Neuronal stem cell (in vitro differentiated cells): ENCODE measurements around the gene TUBA8.

ENCODE experiments used
- DNase-seq: peaks from one replicate; pipeline ENCODE4 v3.0.0-alpha.2; 2013; ENCODE audit warnings: low spot score
- H2AFZ ChIP-seq: one replicate; pipeline ENCODE4 v1.6.1; 2013; ENCODE audit warnings: mild to moderate bottlenecking, low read length, inconsistent platforms
- H2AK5ac ChIP-seq: 2 replicates; pipeline ENCODE4 v1.6.1; 2013; ENCODE audit warnings: low read depth, mild to moderate bottlenecking, inconsistent platforms, low read length, moderate library complexity, mixed read lengths
- H2BK120ac ChIP-seq: 2 replicates; pipeline ENCODE4 v1.6.1; 2013; ENCODE audit warnings: low read depth, mild to moderate bottlenecking, inconsistent platforms, low read length, moderate library complexity, mixed read lengths
- H2BK12ac ChIP-seq: one replicate; pipeline ENCODE4 v1.6.1; 2013; ENCODE audit warnings: low read length, inconsistent platforms
- H2BK15ac ChIP-seq: 2 replicates; pipeline ENCODE4 v1.6.1; 2013; ENCODE audit warnings: mild to moderate bottlenecking, low read length, inconsistent platforms, mixed read lengths
- H2BK5ac ChIP-seq: one replicate; pipeline ENCODE4 v1.6.1; 2013; ENCODE audit warnings: inconsistent platforms, mild to moderate bottlenecking, low read length, moderate library complexity
- H3K14ac ChIP-seq: one replicate; pipeline ENCODE4 v1.6.1; 2013; ENCODE audit warnings: low read length, inconsistent platforms
- H3K18ac ChIP-seq: 2 replicates; pipeline ENCODE4 v1.6.1; 2013; ENCODE audit warnings: low read length, inconsistent platforms
- H3K23ac ChIP-seq: 2 replicates; pipeline ENCODE4 v1.6.1; 2013; ENCODE audit warnings: low read depth, mild to moderate bottlenecking, mixed read lengths, low read length, inconsistent platforms; ENCODE audit not compliant: poor library complexity
- H3K27ac ChIP-seq: replicated peaks from 3 replicates; pipeline ENCODE4 v1.5.1; 2013; ENCODE audit warnings: low read length, inconsistent platforms
- H3K27me3 ChIP-seq, 3 experiments: 2 replicates each; pipeline ENCODE4 v1.6.1; 2013; ENCODE audit warnings: low read length in 3 of 3, mild to moderate bottlenecking in 2 of 3, inconsistent platforms in 1 of 3, low read depth in 1 of 3, mixed read lengths in 1 of 3, moderate library complexity in 1 of 3; ENCODE audit not compliant: control insufficient read depth in 3 of 3, insufficient read depth in 3 of 3
- H3K36me3 ChIP-seq, 2 donors: replicated peaks in 1 of 2; 2 replicates each; pipeline ENCODE4 v1.6.1; 2013; ENCODE audit warnings: low read length in 2 of 2; ENCODE audit not compliant: control insufficient read depth in 2 of 2, insufficient read depth in 2 of 2
- H3K4ac ChIP-seq: 2 replicates; pipeline ENCODE4 v1.6.1; 2013; ENCODE audit warnings: inconsistent platforms, mild to moderate bottlenecking, low read length, moderate library complexity
- H3K4me1 ChIP-seq, 2 donors: 1 replicate in 1 of 2; 2 replicates in 1 of 2; pipeline ENCODE4 v1.6.1; 2013; ENCODE audit warnings: low read length in 2 of 2, low read depth in 1 of 2; ENCODE audit not compliant: control insufficient read depth in 2 of 2, insufficient read depth in 1 of 2
- H3K4me2 ChIP-seq: one replicate; pipeline ENCODE4 v1.6.1; 2013; ENCODE audit warnings: mild to moderate bottlenecking, low read length, inconsistent platforms; ENCODE audit not compliant: insufficient read depth, poor library complexity, severe bottlenecking
- H3K4me3 ChIP-seq, 2 donors: 2 replicates each; pipeline ENCODE4 v1.5.1; 2013; ENCODE audit warnings: low read length in 2 of 2, mild to moderate bottlenecking in 2 of 2, inconsistent platforms in 1 of 2, moderate library complexity in 1 of 2
- H3K79me1 ChIP-seq: one replicate; pipeline ENCODE4 v1.6.1; 2013; ENCODE audit warnings: low read depth, mild to moderate bottlenecking, inconsistent platforms, low read length, moderate library complexity
- H3K9ac ChIP-seq: one replicate; pipeline ENCODE4 v1.6.1; 2013; ENCODE audit warnings: mild to moderate bottlenecking, low read depth, low read length, inconsistent platforms; ENCODE audit not compliant: poor library complexity
- H3K9me3 ChIP-seq, 2 donors: replicated peaks in 1 of 2; 2 replicates each; pipeline versions ENCODE3 to v1.6.1; 2013; ENCODE audit warnings: low read length in 2 of 2, mild to moderate bottlenecking in 2 of 2, inconsistent platforms in 1 of 2, low read depth in 1 of 2, mixed read lengths in 1 of 2, moderate library complexity in 1 of 2; ENCODE audit not compliant: control insufficient read depth in 2 of 2, insufficient read depth in 1 of 2
- H4K8ac ChIP-seq: one replicate; pipeline ENCODE4 v1.6.1; 2013; ENCODE audit warnings: low read depth, mild to moderate bottlenecking, inconsistent platforms, low read length, moderate library complexity
- H4K91ac ChIP-seq: one replicate; pipeline ENCODE4 v1.6.1; 2013; ENCODE audit warnings: low read length, low read depth, mild to moderate bottlenecking, inconsistent platforms; ENCODE audit not compliant: poor library complexity
- WGBS, 2 donors: extraction: QIAGEN DNeasy Blood & Tissue Kit; methylation state at CpG; one replicate each; pipeline ENCODE4 v1.1.7; 2013; ENCODE audit warnings: missing lambda C conversion rate in 2 of 2, mixed read lengths in 1 of 2; ENCODE audit not compliant: insufficient read length in 2 of 2, insufficient replicate concordance in 1 of 2; ENCODE audit errors: extremely low coverage in 2 of 2; 5-methylcytosine and 5-hydroxymethylcytosine counted together

The TUBA8 gene

DNA sequence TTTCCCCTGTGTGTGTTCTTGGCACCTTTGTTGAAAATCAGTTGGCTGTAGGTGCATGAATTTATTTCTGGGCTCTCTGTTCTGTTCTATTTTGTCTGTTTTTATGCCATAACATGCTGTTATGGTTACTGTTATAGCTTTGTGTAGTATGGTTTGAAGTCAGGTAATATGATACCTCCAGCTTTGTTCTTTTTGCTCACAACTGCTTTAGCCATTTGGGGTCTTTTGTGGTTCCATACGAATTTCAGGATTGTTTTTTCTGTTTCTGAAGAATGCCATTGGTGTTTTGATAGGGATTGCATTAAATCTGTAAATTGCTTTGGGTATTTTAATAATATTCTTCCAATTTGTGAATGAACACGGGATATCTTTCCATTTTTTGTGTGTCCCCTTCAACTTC is 28.1 kb upstream of the TUBA8 start:
- H3K9ac ChIP-seq = no peak overlapping the region
- no peak overlapping the region for H3K4me3 ChIP-seq
- no peak overlapping the region for H3K23ac ChIP-seq
- no peak overlapping the region for H4K91ac ChIP-seq
- no peak overlapping the region for H2BK15ac ChIP-seq
- H3K4me2 ChIP-seq = no peak overlapping the region
- H2BK120ac ChIP-seq = no peak overlapping the region
- no peak overlapping the region for H4K8ac ChIP-seq
- peaks cover 0 to 2% (median 0%) of the 10 kb centered on the region in 3 experiments for H3K27me3 ChIP-seq
- no peak overlapping the region for H2BK12ac ChIP-seq
- H3K79me1 ChIP-seq = peaks cover 3% of the 10 kb centered on the region
- no peak overlapping the region for H3K4ac ChIP-seq
- no peak overlapping the region for H2AK5ac ChIP-seq
- no peak overlapping the region for H2AFZ ChIP-seq
- no peak overlapping the region for H2BK5ac ChIP-seq
- no peak overlapping the region for H3K18ac ChIP-seq
- H3K9me3 ChIP-seq = no peaks in the 10 kb centered on the region
- no peak overlapping the region for H3K14ac ChIP-seq
- peaks cover 2 to 4% of the 10 kb centered on the region in 2 donors for H3K4me1 ChIP-seq
- H3K27ac ChIP-seq = no peak overlapping the region
- peaks cover 29 to 76% of the 10 kb centered on the region in 2 donors for H3K36me3 ChIP-seq
- no CpG with 5 or more reads among the region's 2 CpGs for WGBS, 2 donors
- no peak for DNase-seq

DNA sequence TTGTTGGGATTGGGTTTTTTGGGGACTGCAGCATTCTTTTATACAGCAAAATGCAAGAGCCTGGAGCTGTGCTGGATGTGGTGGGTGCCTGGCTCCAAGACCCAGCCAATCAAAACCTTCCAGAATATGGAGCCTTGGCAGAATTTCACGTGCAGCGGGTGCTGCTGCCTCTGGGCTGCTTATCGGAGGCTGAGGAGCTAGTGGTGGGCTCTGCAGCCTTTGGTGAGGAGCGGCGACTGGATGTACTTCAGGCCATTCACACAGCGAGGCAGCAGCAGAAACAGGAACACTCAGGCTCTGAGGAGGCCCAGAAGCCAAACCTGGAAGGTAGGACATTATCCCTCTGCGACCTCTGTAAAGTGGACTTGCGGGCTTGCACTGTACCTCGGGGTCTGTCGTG is 27.2 kb upstream of the TUBA8 start:
- Histone ChIP-seq H2BK12ac (no peak overlapping the region), H3K4me2 (no peak overlapping the region), H3K9me3 (no peaks in the 10 kb centered on the region), H3K9ac (no peak overlapping the region), H3K79me1 (peaks cover 4% of the 10 kb centered on the region), H2AK5ac (no peak overlapping the region), H3K36me3 (peaks cover 37 to 85% of the 10 kb centered on the region in 2 donors), H2BK5ac (no peak overlapping the region), H2BK15ac (no peak overlapping the region), H4K8ac (no peak overlapping the region), H3K18ac (no peak overlapping the region), H3K27me3 (peaks cover 0 to 2% (median 0%) of the 10 kb centered on the region in 3 experiments), H4K91ac (no peak overlapping the region), H3K4ac (no peak overlapping the region), H3K27ac (no peak overlapping the region), H2AFZ (no peak overlapping the region), H3K14ac (no peak overlapping the region), H3K4me1 (peaks cover 2 to 4% of the 10 kb centered on the region in 2 donors), H2BK120ac (no peak overlapping the region), H3K23ac (no peak overlapping the region), H3K4me3 (no peak overlapping the region)
- DNase-seq = no peak
- no CpG with 5 or more reads among the region's 10 CpGs for WGBS, 2 donors

DNA sequence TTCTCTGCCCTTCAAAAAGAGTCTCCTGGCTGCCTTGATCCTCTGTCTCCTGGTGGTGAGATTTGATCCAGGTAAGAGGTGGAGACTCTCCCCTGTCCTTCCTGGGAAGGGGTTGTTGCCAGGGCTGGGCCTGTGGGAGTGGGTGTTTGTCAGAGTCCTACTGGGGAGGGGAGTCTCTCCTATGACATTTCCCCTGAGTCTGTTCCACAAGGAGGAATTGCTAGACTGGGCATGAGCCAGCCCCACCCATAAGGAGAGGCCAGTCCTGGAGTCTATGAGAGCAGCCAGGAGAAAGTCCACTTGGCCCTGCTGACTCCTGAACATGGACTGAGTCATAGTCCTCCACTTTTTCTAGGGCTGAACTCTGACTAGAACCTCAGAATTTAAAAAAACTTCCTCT is 25.4 kb upstream of the TUBA8 start:
- Histone ChIP-seq H3K14ac (no peak overlapping the region), H2AFZ (no peak overlapping the region), H2BK120ac (no peak overlapping the region), H3K79me1 (peaks cover 4% of the 10 kb centered on the region), H4K91ac (no peak overlapping the region), H3K4ac (no peak overlapping the region), H3K9me3 (no peaks in the 10 kb centered on the region), H3K27ac (no peak overlapping the region), H3K4me1 (no peaks in the 10 kb centered on the region), H2BK5ac (no peak overlapping the region), H2BK15ac (no peak overlapping the region), H3K4me3 (no peak overlapping the region), H3K4me2 (no peak overlapping the region), H3K27me3 (peaks cover 0 to 2% (median 0%) of the 10 kb centered on the region in 3 experiments), H4K8ac (no peak overlapping the region), H2BK12ac (no peak overlapping the region), H3K23ac (no peak overlapping the region), H3K18ac (no peak overlapping the region), H3K36me3 (peaks cover 42 to 89% of the 10 kb centered on the region in 2 donors), H3K9ac (no peak overlapping the region), H2AK5ac (no peak overlapping the region)
- no peak for DNase-seq

DNA sequence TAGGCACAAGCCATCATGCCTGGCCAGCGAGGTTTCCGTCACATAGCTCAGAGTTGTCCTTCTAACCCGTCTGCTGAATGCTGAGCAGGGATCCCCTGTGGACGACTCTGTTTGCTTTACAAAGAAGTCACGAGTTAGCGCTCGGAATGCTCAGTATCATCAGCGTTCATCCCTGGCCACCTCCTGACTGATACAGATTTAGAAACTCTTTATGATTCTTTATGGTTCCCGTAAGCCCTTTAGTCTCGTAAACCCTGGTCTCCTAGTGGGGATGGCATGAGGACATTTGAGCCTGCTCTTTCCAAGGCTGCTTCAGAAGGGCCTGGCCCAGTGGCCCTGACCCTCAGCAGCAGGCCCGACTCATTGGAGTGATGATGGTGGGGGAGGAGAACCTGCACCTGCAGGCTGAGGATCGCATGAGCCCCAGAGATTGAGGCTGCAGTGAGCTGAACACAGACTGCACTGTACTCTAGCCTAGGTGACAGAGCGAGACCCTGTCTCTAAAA is 23.2 kb upstream of the TUBA8 start:
- no peak overlapping the region for H2BK5ac ChIP-seq
- H2BK120ac ChIP-seq = no peak overlapping the region
- H3K9me3 ChIP-seq = no peaks in the 10 kb centered on the region
- H3K79me1 ChIP-seq = peaks cover 2% of the 10 kb centered on the region
- H2BK15ac ChIP-seq = no peak overlapping the region
- no peak overlapping the region for H2AFZ ChIP-seq
- DNase-seq = no peak
- no peak overlapping the region for H2BK12ac ChIP-seq
- no peak overlapping the region for H3K14ac ChIP-seq
- no peak overlapping the region for H3K27ac ChIP-seq
- peaks cover 40 to 86% of the 10 kb centered on the region in 2 donors for H3K36me3 ChIP-seq
- no peak overlapping the region for H3K9ac ChIP-seq
- H3K4me3 ChIP-seq = no peak overlapping the region
- WGBS, 2 donors = no CpG with 5 or more reads among the region's 13 CpGs
- no peak overlapping the region for H3K4ac ChIP-seq
- H3K4me2 ChIP-seq = no peak overlapping the region
- H3K4me1 ChIP-seq = no peaks in the 10 kb centered on the region
- no peak overlapping the region for H3K23ac ChIP-seq
- no peak overlapping the region for H3K18ac ChIP-seq
- H3K27me3 ChIP-seq = peaks cover 0 to 2% (median 0%) of the 10 kb centered on the region in 3 experiments
- H4K91ac ChIP-seq = no peak overlapping the region
- no peak overlapping the region for H2AK5ac ChIP-seq
- no peak overlapping the region for H4K8ac ChIP-seq
